ENCODE results near the gene GRIFIN.

DNA sequence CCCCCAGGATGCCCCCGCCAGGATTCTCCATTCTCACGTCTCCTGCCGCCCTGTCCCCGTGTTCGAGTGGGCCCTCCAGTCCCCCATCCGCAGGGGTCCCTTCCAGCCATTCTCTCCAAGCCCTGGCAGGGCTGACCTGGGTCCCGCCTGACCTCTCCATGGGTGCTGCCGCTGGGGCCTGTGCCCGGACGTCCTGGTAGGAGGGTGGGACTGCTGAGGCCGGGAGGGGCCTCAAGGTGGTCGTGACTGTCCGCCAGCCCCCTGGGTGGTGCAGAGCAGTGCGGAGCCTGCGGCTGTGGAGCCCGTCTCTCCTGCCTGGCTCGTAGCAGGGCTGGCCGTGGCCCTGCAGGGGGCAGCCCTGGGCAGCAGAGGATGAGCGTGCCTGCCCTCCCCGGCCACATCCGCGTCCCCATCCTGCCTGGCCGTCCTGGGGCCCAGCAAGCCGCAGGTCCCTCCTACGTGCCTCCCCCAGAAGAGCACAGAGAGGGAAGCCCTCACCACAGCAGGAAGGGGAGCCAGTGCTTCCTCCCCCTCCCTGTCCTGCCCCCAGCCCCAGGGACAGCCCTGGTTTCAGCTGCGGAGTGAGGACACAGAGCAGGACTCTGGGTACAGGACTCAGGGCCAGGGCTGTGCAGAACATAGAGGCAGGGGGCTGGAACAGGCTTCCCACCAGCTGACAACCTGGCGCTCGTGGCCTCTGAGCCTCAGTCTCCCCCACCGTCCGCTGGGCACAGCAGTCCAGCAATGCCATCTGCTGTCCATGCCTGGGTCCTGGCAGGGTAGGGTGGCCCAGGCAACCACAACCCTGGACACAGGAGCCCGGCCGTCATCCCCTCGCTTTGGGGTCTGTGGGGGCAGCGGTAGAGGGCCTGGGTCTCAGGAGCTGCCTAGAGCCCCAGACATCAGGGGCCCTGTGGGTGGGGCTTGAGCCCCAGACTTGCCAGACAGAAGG, 1.5 kb upstream of the GRIFIN start:
- TF ChIP-seq CTCF (IDR thresholded peaks at IDR 0.05; ENCODE audit: low read length) (peak; percentile 48), EZH2phosphoT487 (IDR thresholded peaks at IDR 0.05; ENCODE audit: low read length) (no peak), EZH2 (optimal IDR thresholded peaks at IDR 0.05; ENCODE audit: low read depth, low read length) (no peak)
